Measurements from ENCODE around the gene PHYKPL. TPM values are rescaled to one million over a fixed set of nuclear protein-coding genes. Genes with fewer than 3 reads are reported as not detected.

The PHYKPL gene
- total and polyA plus RNA-seq, 2 donors (not counting 1 experiment from before 2014, with no cell fraction given): 18.1 to 44.8 TPM

DNA sequence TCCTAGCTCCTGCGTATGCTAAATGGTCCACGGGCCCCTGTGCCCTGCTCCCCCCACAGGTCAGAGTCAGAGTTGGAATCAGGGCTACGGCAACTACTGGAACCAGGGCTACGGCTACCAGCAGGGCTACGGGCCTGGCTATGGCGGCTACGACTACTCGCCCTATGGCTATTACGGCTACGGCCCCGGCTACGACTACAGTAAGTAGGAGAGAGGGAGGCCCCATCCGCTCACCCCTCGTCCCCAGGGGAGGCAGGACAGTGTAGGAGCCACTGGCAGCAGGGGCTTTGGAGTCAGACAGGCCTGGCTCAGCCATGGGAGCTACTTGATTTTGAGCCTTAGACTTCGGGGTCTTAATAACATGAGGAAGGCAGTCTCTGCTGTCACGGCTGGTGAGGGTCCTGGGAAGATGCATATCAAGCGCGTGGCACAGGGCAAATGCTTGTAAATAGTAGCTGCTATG lies 22.5 kb downstream of the PHYKPL start:
- H3K36me3 ChIP-seq (ENCODE audit: control insufficient read depth, insufficient read depth, low read length): peaks cover 59% of the 10 kb centered on the region
- H3K27ac ChIP-seq (ENCODE audit: insufficient read depth, low read length): no peak overlapping the region
- TF ChIP-seq CTCF (conservative IDR thresholded peaks at IDR 0.05 in 1 of 2, IDR thresholded peaks at IDR 0.05 in 1 of 2; ENCODE audit: low read depth in 1 of 2, low read length in 2 of 2): no peak
- no peak for TF ChIP-seq EZH2 (IDR thresholded peaks at IDR 0.05; ENCODE audit: low read length, missing control alignments)
- H3K79me2 ChIP-seq (ENCODE audit: control insufficient read depth, insufficient read depth, low read length): peaks cover 48% of the 10 kb centered on the region
- no peak overlapping the region for H3K9ac ChIP-seq (ENCODE audit: insufficient read depth, low read length)
- no peak for DNase-seq (ENCODE audit: low read depth in 2 of 2)
- H3K4me3 ChIP-seq (replicated peaks in 1 of 4; ENCODE audit: control extremely low read depth in 1 of 4, insufficient read depth in 1 of 4, low read depth in 3 of 4, low read length in 4 of 4): no peak overlapping the region
- no peak overlapping the region for H2AFZ ChIP-seq (ENCODE audit: low read length)
- no peaks in the 10 kb centered on the region for H3K9me3 ChIP-seq (ENCODE audit: control insufficient read depth, insufficient read depth, low read depth, low read length)
- peaks cover 16% of the 10 kb centered on the region for H4K20me1 ChIP-seq (ENCODE audit: control insufficient read depth, extremely low read depth, insufficient read depth, low read length)
- H3K4me2 ChIP-seq (ENCODE audit: extremely low read depth, insufficient read depth, low read length): no peak overlapping the region
- H3K4me1 ChIP-seq (ENCODE audit: control insufficient read depth, extremely low read depth, insufficient read depth, low read length): peaks cover 15% of the 10 kb centered on the region
- H3K27me3 ChIP-seq (ENCODE audit: control insufficient read depth, insufficient read depth, low read length): no peaks in the 10 kb centered on the region

GRCh38 chr5:178209334-178210072 lies 23.1 kb downstream of the PHYKPL start:
- H4K20me1 ChIP-seq (ENCODE audit: control insufficient read depth, extremely low read depth, insufficient read depth, low read length): peaks cover 16% of the 10 kb centered on the region
- TF ChIP-seq CTCF (conservative IDR thresholded peaks at IDR 0.05 in 1 of 2, IDR thresholded peaks at IDR 0.05 in 1 of 2; ENCODE audit: low read depth in 1 of 2, low read length in 2 of 2): no peak
- TF ChIP-seq EZH2 (IDR thresholded peaks at IDR 0.05; ENCODE audit: low read length, missing control alignments): no peak
- no peak overlapping the region for H3K4me3 ChIP-seq (replicated peaks in 1 of 4; ENCODE audit: control extremely low read depth in 1 of 4, insufficient read depth in 1 of 4, low read depth in 3 of 4, low read length in 4 of 4)

GRCh38 chr5:178208540-178209227 lies 23.9 kb downstream of the PHYKPL start:
- Histone ChIP-seq H3K79me2 (ENCODE audit: control insufficient read depth, insufficient read depth, low read length) (peaks cover 55% of the 10 kb centered on the region), H2AFZ (ENCODE audit: low read length) (no peak overlapping the region), H3K27me3 (ENCODE audit: control insufficient read depth, insufficient read depth, low read length) (no peaks in the 10 kb centered on the region), H3K4me2 (ENCODE audit: extremely low read depth, insufficient read depth, low read length) (no peak overlapping the region), H3K36me3 (ENCODE audit: control insufficient read depth, insufficient read depth, low read length) (peaks cover 50% of the 10 kb centered on the region), H3K27ac (ENCODE audit: insufficient read depth, low read length) (no peak overlapping the region), H3K9me3 (ENCODE audit: control insufficient read depth, insufficient read depth, low read depth, low read length) (no peaks in the 10 kb centered on the region), H3K9ac (ENCODE audit: insufficient read depth, low read length) (no peak overlapping the region), H4K20me1 (ENCODE audit: control insufficient read depth, extremely low read depth, insufficient read depth, low read length) (peaks cover 16% of the 10 kb centered on the region), H3K4me3 (replicated peaks in 1 of 4; ENCODE audit: control extremely low read depth in 1 of 4, insufficient read depth in 1 of 4, low read depth in 3 of 4, low read length in 4 of 4) (no peak overlapping the region), H3K4me1 (ENCODE audit: control insufficient read depth, extremely low read depth, insufficient read depth, low read length) (peaks cover 15% of the 10 kb centered on the region)
- TF ChIP-seq CTCF (conservative IDR thresholded peaks at IDR 0.05 in 1 of 2, IDR thresholded peaks at IDR 0.05 in 1 of 2; ENCODE audit: low read depth in 1 of 2, low read length in 2 of 2): peak in 1 of 2 donors; percentile 30
- no peak for TF ChIP-seq EZH2 (IDR thresholded peaks at IDR 0.05; ENCODE audit: low read length, missing control alignments)
- no peak for DNase-seq (ENCODE audit: low read depth in 2 of 2)

More at GRCh38 chr5:178209334-178210072, 23.1 kb downstream of the PHYKPL start:
- Histone ChIP-seq H3K36me3 (ENCODE audit: control insufficient read depth, insufficient read depth, low read length) (peaks cover 53% of the 10 kb centered on the region), H3K27ac (ENCODE audit: insufficient read depth, low read length) (no peak overlapping the region), H2AFZ (ENCODE audit: low read length) (no peak overlapping the region), H3K9me3 (ENCODE audit: control insufficient read depth, insufficient read depth, low read depth, low read length) (no peaks in the 10 kb centered on the region), H3K79me2 (ENCODE audit: control insufficient read depth, insufficient read depth, low read length) (peaks cover 53% of the 10 kb centered on the region), H3K27me3 (ENCODE audit: control insufficient read depth, insufficient read depth, low read length) (no peaks in the 10 kb centered on the region), H3K4me2 (ENCODE audit: extremely low read depth, insufficient read depth, low read length) (no peak overlapping the region), H3K9ac (ENCODE audit: insufficient read depth, low read length) (no peak overlapping the region), H3K4me1 (ENCODE audit: control insufficient read depth, extremely low read depth, insufficient read depth, low read length) (peaks cover 15% of the 10 kb centered on the region)
- no peak for DNase-seq (ENCODE audit: low read depth in 2 of 2)
